HG03039 (cell line): Measurements from ENCODE around the gene TFPI.

Experiments used
- ATAC-seq: cut with Tn5 transposase; IDR thresholded peaks from one replicate; pipeline ENCODE4 v1.9.1; 2021; ENCODE audit warnings: mild to moderate bottlenecking, moderate library complexity; ENCODE audit not compliant: unreplicated experiment

The TFPI gene

DNA sequence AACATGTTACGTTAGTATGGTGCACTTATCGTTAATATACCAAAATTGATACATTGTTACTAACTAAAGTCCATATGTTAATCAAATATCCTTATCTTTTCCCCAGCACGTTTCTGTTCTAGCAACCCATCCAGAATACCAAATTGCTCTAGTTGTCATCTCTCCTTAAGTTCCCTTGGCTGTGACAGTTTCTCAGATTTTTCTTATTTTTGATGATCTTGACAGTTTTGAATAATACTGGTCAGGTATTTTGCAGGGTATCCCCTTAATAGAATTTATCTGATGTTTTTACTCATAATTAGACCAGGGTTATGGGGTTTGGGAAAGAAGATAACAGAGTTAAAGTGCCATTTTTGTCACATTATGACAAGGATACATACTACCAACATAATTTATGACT, 47.8 kb downstream of the TFPI start:
- ATAC-seq = no peak

- ATAC-seq = no peak
These were observed 49.1 kb downstream of the TFPI start for GRCh38 chr2:187505065-187505672.

GRCh38 chr2:187504312-187504921, 49.8 kb downstream of the TFPI start:
- ATAC-seq = no peak

DNA sequence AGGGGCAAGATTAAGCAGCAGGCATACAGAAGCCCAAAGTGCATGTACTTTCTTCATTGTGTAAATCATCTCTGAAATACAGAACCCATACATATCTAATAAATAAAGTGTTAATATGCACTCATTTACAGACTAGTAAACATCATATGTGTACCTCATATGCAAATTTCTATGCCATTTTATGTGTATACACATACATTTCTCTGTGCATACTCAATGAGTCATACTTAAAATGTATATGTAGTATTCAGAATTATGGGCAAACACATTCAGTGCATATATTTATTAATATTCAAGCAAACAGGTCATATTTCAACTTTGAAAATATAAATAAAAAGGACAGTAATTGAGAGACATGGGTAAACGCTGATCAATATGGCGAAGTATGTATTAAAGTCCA, 50.5 kb downstream of the TFPI start:
- ATAC-seq = no peak

GRCh38 chr2:187502467-187502866, 51.8 kb downstream of the TFPI start:
- no peak for ATAC-seq

- ATAC-seq = no peak
These were observed 53.5 kb downstream of the TFPI start for GRCh38 chr2:187500585-187501359.

DNA sequence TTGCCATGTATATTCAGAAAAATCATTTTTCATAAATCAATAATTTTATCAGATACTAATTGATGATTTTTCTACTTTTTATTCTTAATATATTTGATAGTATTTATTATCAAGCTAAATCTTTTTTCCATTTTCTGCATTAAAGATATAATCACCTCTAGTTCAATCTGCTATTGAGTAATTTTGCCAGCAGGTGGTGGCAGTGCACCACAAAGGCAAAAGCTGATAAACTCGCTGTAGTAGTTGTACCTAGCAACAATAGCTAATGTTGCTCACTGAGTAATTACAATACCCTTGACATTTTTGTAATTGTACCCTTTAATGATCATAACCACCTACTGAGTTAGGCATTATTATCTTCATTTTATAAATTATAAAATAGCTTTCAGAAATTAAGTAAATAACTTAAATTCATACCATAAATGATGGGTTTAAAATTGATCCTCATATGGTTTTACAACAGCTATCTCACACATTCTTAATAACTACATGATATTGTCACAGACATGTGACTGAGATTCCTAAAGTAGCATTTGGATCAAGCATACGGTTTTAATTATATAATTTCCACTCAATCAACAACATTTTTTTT, 54.2 kb downstream of the TFPI start:
- ATAC-seq = peak; percentile 93

GRCh38 chr2:187497858-187498463, 56.3 kb downstream of the TFPI start:
- no peak for ATAC-seq

- ATAC-seq = no peak
These were observed 57.1 kb downstream of the TFPI start for GRCh38 chr2:187497140-187497539.

DNA sequence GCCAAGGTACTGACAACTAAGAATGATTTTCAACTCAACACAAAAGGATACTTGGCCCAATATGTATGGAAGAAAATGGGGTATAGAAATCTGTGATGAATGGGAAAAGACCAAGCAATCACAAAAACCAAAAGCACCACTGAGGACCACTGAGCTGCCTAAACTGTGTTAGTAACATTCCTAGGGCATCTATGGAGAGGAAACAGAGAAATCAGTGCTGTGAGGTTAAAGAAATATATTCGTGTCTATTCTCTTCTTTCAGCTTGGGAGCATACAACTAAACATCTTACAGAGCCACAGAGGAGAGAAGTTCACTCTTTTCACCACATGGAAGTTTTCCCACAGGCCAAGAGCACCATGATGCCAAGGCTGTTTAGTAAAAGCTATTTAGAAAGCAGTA, 58.9 kb downstream of the TFPI start:
- no peak for ATAC-seq

GRCh38 chr2:187493877-187494568, 60.2 kb downstream of the TFPI start:
- no peak for ATAC-seq

DNA sequence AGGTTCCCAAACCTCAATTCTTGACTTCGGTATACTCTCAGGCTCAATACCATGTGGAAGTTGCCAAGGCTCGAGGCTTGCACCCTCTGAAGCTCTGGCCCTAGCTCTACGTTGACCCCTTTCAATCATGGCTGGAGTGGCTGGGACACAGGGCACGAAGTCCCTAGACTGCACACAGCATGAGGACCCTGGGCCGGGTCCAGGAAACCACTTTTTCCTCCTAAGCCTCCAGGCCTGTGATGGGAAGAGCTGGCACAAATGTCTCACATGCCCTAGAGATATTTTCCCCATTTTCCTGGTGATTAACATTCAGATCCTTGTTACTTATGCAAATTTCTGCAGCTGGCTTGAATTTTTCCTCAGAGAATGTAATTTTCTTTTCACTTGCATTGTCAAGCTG, 61.1 kb downstream of the TFPI start:
- ATAC-seq = no peak

DNA sequence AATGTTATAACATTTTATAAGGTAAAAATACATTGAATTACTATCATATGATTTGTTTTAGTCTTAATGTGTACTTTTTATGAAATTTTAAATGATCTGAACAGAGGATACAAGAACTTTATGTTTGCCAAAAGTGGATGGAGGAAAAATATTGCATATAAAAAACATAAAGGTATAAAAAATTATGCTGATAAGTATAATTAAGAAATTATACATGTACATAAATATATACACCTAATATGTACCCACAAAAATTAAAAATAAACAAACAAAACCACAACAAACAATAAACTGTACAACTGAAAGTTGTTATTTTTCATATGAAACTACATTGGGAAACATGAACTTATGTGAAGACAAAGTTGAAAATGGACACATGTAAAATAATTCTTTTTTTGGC, 68.0 kb downstream of the TFPI start:
- ATAC-seq = no peak

GRCh38 chr2:187485523-187485922, 68.7 kb downstream of the TFPI start:
- no peak for ATAC-seq

DNA sequence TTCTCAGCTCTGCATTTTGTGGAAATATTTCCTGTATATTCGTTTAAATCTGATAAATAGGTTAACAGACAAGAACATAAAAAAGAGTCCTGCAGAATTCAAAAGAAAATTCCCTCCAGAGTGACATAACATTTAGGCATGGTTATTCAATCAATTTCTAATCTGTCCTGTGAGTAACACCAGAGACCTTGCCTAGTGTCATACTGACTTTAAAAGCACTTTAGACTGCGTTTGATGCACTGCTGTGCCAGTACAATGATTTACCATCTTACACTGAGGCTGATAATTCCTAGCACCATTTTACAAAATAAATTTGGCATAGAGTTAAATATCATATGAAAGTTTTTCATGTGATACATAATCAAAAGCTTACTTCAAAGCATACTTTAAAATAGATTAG, 70.7 kb downstream of the TFPI start:
- no peak for ATAC-seq

GRCh38 chr2:187482796-187483195, 71.4 kb downstream of the TFPI start:
- no peak for ATAC-seq

GRCh38 chr2:187481543-187481942, 72.7 kb downstream of the TFPI start:
- no peak for ATAC-seq

DNA sequence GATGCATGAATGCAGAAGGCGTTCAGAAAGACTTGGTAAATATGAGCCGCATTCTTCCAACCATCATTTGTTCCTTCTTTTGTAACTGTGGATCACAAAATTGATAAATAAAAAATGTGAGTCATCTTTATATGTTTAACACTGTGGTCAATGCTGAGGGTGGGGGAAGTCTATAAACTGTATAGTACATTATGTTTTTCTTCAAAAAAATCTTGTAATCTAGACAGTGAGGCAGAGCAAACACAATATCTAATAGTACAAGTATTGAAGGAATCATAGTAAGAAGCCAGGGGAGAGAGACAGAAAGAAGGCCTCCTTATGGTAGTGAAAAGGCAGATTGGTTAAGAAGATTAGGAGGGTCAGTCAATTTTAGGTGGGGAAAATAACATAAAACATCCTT, 75.5 kb downstream of the TFPI start:
- ATAC-seq = no peak

- no peak for ATAC-seq
These were observed 77.2 kb downstream of the TFPI start for GRCh38 chr2:187477051-187477450.

DNA sequence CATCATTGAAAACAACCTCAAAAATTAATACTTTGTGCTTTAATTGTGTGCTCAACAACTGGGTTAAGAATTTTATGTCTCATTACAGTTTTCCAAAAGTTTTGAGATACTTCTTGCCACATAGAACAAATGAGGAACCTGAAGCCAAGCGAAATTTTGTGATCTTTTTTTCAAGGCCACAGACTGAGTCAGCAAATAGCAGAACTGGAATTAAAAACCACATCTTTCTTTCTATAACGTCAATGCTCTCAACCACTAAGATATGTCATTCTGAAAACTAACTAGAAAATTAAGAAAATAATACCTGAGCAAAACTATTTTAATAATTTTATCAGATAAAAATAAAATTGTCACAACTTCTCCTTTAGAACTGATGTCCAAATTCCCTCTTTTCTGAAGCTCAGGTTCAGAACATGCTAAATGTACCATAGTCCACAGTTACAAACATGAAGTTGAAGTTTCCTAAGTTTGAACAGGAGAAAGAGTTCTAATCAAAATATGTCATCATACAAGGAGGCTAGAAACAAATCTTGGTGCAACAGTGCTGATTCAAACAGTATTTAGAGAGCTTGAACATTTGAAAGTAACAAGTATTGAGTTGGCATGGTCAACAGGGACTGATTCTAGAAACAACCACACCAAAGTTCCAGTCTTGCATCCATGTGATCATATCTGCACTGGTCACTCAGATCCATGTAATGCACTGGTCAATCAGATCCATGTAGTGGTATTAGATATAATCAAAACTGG, 78.6 kb downstream of the TFPI start:
- ATAC-seq = peak; percentile 63
